T-helper 2 cell treated with Interferon-gamma antibody and Interleukin-4, amounts not matched to agents 5 μg/mL and 100 μg/mL, for 36 hours (primary cell): ENCODE data around the gene MAN1A2.

Experiments used
- DNase-seq: peaks from one replicate; pipeline ENCODE4 v3.0.0; 2021; ENCODE audit warnings: low spot score
- H3K27ac Mint-ChIP-seq: one replicate; pipeline ENCODE4 v1.8.0; 2021; ENCODE audit warnings: mild to moderate bottlenecking, mixed read lengths
- H3K27me3 Mint-ChIP-seq: one replicate; pipeline ENCODE4 v1.8.0; 2021; ENCODE audit warnings: low read depth, mixed read lengths
- H3K36me3 Mint-ChIP-seq: one replicate; pipeline ENCODE4 v1.8.0; 2021; ENCODE audit warnings: low read depth, mixed read lengths
- H3K4me1 Mint-ChIP-seq: one replicate; pipeline ENCODE4 v1.8.0; 2021; ENCODE audit warnings: low read depth, mixed read lengths
- H3K4me3 Mint-ChIP-seq: one replicate; pipeline ENCODE4 v1.8.0; 2022; ENCODE audit warnings: mild to moderate bottlenecking, moderate library complexity, mixed read lengths
- H3K9me3 Mint-ChIP-seq: one replicate; pipeline ENCODE4 v1.8.0; 2021; ENCODE audit warnings: mixed read lengths

The MAN1A2 gene

DNA sequence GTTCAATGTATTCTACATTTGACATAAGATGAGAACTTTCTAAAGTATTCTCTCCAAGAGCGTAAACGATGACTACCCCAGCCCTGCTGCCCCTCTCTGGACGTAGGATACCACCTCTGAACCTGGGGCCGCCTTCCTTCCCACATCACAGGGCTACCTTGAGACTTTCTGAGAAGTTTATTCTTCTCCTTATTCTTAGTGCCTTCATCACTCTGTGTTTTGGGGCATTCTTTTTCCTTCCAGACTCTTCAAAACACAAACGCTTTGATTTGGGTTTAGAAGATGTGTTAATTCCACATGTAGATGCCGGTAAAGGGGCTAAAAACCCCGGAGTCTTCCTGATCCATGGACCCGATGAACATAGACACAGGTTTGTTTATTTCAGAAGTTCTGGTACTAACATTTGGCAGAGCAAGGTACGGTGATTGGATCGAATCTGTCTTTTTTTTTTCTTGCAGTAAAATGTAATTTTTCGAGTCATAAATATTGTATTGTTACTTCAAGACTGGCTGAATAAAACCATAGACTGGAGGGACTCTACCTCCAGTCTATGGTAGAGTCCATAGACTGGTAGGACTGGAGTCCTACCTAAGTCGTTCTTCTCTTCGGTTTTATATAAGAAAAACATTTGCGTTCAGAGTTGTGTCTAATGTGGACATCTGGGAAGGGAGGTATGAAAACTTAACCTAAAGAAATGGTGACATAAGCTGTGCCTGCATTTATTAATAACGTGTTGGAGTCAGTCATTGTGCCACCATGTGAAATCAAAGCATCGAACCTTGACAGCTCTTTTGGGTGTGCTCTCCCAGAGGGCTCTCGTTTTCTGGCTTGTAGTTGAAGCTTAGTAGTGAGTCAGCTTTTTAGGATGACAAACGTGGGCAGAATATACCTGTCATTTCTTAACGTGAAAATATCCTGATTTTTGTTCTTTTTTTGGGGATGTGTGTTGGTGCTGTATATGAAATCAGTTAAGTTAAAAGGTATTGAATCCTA lies 1.2 kb downstream of the MAN1A2 start:
- Mint-ChIP-seq H3K27me3 (no peaks in the 10 kb centered on the region), H3K36me3 (peaks cover 12% of the 10 kb centered on the region), H3K4me1 (peaks cover 44% of the 10 kb centered on the region), H3K4me3 (peak overlapping the region; percentile 90), H3K27ac (peak overlapping the region; percentile 88), H3K9me3 (no peaks in the 10 kb centered on the region)
- no peak for DNase-seq

DNA sequence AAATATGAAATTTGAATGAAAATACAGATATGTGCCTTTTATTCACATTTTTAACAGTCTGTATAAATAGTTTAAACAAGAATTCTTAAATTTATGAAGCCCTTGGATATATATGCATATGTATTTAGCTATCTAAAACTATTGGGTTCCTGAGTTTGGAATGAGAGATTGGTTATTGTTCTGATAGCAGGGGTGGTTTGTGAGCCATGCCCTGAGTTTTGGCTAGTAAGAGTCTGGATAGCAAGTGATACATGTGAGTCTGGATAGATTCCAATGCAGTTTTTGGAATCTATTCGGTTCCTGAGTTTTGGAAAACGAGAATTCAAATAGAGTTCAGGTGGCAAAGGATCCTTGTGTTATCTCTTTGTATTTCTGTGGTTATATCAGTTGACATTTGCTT lies 2.8 kb downstream of the MAN1A2 start:
- Mint-ChIP-seq H3K9me3 (no peaks in the 10 kb centered on the region), H3K4me1 (peaks cover 44% of the 10 kb centered on the region), H3K27ac (no peak overlapping the region), H3K27me3 (no peaks in the 10 kb centered on the region), H3K36me3 (peaks cover 15% of the 10 kb centered on the region), H3K4me3 (peak overlapping the region; percentile 90)
- DNase-seq: no peak

DNA sequence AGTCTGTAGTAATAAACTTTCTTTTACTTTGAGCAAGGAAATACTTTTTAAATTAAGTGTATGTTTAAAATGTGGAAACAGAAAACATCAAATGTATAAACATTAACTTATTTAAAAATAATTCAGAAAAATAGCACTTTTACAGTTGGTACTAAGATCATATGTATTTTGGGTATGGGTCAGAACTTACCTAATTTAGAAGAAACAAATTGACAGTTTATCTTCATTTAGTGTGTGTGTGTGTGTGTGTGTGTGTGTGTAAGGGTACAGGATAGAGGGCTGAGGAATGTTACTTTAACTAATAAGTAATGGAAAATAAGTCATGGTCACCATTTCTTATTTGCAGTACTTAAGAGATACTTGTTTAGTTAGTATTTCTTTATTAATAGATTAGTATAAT lies 3.3 kb downstream of the MAN1A2 start:
- peaks cover 15% of the 10 kb centered on the region for H3K36me3 Mint-ChIP-seq
- no peak overlapping the region for H3K27ac Mint-ChIP-seq
- H3K9me3 Mint-ChIP-seq: no peaks in the 10 kb centered on the region
- peaks cover 42% of the 10 kb centered on the region for H3K4me1 Mint-ChIP-seq
- H3K27me3 Mint-ChIP-seq: no peaks in the 10 kb centered on the region
- H3K4me3 Mint-ChIP-seq: peak overlapping the region; percentile 90
- no peak for DNase-seq

DNA sequence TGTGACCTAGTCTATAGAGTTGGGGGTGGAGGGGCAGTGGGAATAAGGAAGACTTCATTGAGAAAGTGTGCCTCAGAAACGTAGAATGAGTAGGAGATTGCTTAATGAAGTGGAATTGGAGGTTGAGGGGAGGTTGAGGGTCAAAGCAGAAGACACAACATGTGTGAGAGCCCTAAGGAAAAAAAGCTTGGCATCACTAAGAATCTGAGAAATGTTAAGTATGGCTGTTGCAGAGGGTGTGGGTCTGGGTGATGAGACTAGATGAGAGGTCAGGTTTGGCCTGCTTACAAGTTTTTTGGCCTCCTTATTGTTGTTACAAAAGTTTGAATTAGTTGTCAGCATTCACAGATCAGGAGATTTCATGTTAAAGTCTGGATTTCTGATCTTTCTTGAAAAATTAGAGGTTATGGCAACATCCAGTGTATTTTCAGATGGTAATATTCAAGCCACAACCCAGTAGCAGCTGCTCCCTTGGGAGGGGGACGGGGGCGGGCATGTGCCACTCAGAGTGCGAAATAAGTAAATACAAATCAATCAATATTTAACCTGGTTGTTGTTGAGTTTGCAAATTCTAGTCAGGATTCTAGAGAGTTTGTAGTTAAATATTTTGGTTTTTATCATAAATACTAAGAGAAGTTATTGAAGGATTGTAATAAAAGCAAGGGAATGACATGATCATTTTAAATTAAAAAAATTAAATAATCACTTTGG lies 4.3 kb downstream of the MAN1A2 start:
- Mint-ChIP-seq H3K27ac (no peak overlapping the region), H3K9me3 (no peaks in the 10 kb centered on the region), H3K36me3 (peaks cover 17% of the 10 kb centered on the region), H3K4me1 (peaks cover 39% of the 10 kb centered on the region), H3K27me3 (no peaks in the 10 kb centered on the region), H3K4me3 (peak overlapping the region; percentile 90)
- no peak for DNase-seq

DNA sequence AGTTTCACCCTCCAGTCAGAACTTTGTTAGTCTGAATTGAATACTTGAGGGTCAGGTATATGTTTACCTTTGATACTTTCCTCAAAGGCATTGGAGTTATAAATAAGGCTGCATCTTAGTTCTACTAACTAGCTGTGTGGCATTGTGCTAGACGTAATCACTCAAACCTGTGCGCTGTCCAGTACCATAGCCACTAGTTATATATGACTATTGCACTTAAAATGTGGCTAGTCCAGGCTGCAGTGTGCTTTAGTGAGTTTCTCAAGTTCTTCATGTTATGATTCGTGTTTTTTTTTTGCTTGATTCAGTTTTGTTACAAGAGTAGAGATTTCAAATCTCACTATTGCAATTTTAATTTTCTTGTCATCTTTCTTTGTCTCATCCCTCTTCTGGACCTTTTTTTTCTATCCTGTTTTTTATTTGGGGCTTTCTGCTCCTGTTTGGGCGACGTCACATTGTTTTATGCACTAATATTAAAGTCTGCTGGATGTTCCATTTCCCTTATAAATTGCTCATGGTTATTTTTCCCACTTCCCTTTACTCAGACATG lies 5.7 kb downstream of the MAN1A2 start:
- peaks cover 17% of the 10 kb centered on the region for H3K36me3 Mint-ChIP-seq
- no peak for DNase-seq
- no peaks in the 10 kb centered on the region for H3K9me3 Mint-ChIP-seq
- H3K27ac Mint-ChIP-seq: no peak overlapping the region
- H3K27me3 Mint-ChIP-seq: no peaks in the 10 kb centered on the region
- H3K4me3 Mint-ChIP-seq: no peak overlapping the region
- peaks cover 36% of the 10 kb centered on the region for H3K4me1 Mint-ChIP-seq

DNA sequence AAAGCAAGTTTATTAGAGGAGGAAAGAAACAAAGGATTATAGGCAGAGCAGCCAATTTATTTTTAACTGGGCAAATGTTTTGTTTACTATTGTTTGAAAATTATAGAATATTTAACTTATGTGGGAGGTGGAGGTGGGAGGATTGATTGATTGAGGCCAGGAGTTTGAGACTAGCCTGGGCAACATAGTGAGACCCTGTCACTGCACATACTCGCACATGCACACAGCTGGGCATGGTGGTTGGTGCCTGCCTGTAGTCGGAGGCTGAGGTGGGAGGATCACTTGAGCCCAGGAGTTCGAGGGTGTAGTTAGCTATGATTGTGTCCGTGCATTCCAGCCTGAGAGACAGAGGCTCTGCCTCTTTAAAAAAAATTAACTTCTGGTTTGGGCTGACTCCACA lies 6.7 kb downstream of the MAN1A2 start:
- no peak overlapping the region for H3K27ac Mint-ChIP-seq

DNA sequence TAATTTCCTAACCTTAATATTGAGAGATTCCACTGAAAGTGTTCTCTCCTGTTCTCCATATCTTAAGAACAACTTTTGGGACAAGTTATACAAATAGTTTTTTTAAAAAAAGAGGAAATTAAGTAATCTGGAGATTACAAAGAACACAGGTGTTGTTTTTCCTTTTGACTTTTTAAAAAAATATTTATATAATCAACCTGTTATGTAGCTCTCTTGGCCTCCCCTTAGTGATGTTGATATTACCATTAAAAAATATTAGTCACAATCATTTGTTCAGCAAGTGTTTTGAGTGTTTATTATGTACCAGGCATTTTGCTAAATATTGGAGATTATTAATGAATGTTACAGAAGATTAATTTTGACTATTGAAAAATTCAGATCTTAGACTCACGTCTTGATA lies 8.1 kb downstream of the MAN1A2 start:
- Mint-ChIP-seq H3K36me3 (peaks cover 16% of the 10 kb centered on the region), H3K27me3 (no peaks in the 10 kb centered on the region), H3K9me3 (peaks cover 3% of the 10 kb centered on the region), H3K4me1 (peaks cover 21% of the 10 kb centered on the region), H3K27ac (no peak overlapping the region), H3K4me3 (no peak overlapping the region)
- no peak for DNase-seq

More for the DNA sequence above, 6.7 kb downstream of the MAN1A2 start:
- no peaks in the 10 kb centered on the region for H3K27me3 Mint-ChIP-seq
- no peak for DNase-seq
- H3K4me3 Mint-ChIP-seq: no peak overlapping the region
- H3K9me3 Mint-ChIP-seq: no peaks in the 10 kb centered on the region
- peaks cover 14% of the 10 kb centered on the region for H3K36me3 Mint-ChIP-seq
- peaks cover 27% of the 10 kb centered on the region for H3K4me1 Mint-ChIP-seq

DNA sequence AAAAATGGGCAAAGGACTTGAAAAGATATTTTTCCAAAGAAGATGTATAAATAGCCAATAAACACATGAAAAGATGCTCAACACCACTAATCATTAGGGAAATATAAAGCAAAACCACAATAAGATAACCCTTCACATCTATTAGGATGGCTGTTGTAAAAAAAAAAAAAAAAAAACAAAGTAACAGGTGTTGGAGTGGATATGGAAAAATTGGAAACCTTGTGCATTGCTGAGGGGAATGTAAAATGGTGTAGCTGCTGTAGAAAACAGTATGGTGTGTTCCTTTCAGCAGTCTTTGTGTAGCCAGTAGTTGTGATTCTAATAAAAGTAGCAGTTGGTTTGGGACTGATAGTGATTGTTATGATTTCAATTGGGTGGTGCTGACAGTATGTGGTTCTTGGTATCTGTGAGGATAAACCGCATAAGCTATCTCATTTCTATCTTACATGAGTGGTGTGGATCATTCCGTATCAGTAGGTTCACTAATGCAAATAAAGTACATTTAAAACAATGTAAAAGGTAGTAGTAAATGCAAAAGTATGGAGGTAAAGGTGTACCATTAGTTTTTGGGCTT lies 19.9 kb downstream of the MAN1A2 start:
- Mint-ChIP-seq H3K27ac (no peak overlapping the region), H3K27me3 (no peaks in the 10 kb centered on the region), H3K4me1 (peaks cover 25% of the 10 kb centered on the region), H3K36me3 (peaks cover 11% of the 10 kb centered on the region), H3K4me3 (no peak overlapping the region), H3K9me3 (peaks cover 19% of the 10 kb centered on the region)
- no peak for DNase-seq

DNA sequence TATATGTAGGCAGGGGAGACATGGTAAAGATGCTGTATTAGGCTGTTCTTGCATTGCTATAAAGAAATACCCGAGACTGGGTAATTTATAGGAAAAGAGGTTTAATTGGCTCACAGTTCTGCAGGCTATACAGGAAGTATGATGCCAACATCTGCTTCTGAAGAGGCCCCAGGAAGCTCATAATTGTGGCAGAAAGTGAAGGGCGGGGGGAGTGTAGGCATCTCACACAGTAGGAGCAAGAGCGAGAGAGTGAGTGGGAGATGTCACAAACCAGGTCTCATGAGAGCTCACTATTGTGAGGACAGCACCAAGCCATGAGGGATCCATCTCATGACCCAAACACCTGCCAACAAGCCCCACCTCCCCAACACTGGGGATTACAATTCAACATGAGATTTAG lies 21.1 kb downstream of the MAN1A2 start:
- H3K36me3 Mint-ChIP-seq: peaks cover 6% of the 10 kb centered on the region
- no peak for DNase-seq
- H3K4me1 Mint-ChIP-seq: peaks cover 25% of the 10 kb centered on the region
- H3K27ac Mint-ChIP-seq: no peak overlapping the region
- no peak overlapping the region for H3K4me3 Mint-ChIP-seq
- H3K9me3 Mint-ChIP-seq: peaks cover 12% of the 10 kb centered on the region
- no peaks in the 10 kb centered on the region for H3K27me3 Mint-ChIP-seq

DNA sequence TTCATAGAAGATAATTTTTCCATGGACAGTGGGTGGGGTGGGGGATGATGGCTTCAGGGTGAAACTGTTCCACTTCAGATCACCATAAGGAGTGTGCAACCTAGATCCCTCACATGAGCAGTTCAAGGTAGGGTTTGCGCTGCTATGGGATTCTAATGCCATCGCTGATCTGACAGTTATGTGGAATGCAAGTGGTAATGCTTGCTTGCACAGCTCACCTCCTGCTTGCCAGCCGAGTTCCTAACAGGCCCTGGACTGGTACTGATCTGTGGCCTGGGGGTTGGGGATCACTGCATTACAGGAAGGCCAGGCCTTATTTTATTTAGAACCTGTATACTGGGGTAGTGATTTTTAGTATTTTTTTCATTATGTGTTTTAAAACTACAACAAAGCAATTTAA lies 22.0 kb downstream of the MAN1A2 start:
- H3K36me3 Mint-ChIP-seq: no peaks in the 10 kb centered on the region
- peaks cover 25% of the 10 kb centered on the region for H3K4me1 Mint-ChIP-seq
- H3K4me3 Mint-ChIP-seq: no peak overlapping the region
- peaks cover 4% of the 10 kb centered on the region for H3K9me3 Mint-ChIP-seq
- no peak for DNase-seq
- no peak overlapping the region for H3K27ac Mint-ChIP-seq
- H3K27me3 Mint-ChIP-seq: no peaks in the 10 kb centered on the region

DNA sequence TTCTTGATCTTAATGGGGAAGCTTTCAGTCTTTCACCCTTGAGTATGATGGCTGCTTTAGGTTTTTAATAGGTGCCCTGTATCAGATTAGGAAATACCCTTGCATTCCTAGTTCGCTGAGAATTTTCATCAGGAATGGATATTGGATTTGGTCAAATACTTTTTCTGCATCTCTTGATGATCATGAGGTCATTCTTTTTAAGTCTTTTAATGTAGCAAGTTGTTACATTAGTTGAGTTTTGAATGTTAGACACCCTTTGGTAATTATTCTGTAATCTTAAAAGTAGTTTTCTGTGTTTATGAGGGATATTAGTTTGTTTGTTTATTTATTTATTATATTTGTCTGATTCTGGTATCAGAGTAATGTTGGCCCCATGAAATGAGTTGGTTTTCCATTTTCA lies 22.5 kb downstream of the MAN1A2 start:
- Mint-ChIP-seq H3K27me3 (no peaks in the 10 kb centered on the region), H3K36me3 (no peaks in the 10 kb centered on the region), H3K4me1 (peaks cover 28% of the 10 kb centered on the region), H3K4me3 (no peak overlapping the region), H3K27ac (no peak overlapping the region), H3K9me3 (no peaks in the 10 kb centered on the region)
- DNase-seq: no peak

DNA sequence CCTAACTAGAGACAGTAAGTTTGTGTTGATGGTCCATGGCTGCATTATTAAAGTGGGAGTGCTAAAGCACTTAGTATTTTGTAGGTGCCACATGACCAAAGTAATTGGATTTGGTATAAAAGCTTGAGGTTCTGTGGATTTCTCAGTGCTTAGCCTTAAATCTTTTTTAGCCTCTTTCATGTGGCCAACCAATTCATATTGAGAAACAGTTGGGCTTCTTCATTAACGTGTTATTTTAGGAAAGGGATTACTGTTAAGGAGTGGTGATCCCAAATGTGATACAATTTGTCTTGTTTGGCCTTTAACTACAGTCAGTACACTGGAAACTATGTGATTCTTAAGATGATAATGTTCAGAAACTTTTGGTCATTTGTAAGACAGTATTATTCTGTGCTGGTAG lies 25.5 kb downstream of the MAN1A2 start:
- H3K9me3 Mint-ChIP-seq: no peaks in the 10 kb centered on the region
- H3K27me3 Mint-ChIP-seq: no peaks in the 10 kb centered on the region
- peaks cover 16% of the 10 kb centered on the region for H3K4me1 Mint-ChIP-seq
- no peak for DNase-seq
- H3K4me3 Mint-ChIP-seq: no peak overlapping the region
- no peaks in the 10 kb centered on the region for H3K36me3 Mint-ChIP-seq
- H3K27ac Mint-ChIP-seq: no peak overlapping the region

DNA sequence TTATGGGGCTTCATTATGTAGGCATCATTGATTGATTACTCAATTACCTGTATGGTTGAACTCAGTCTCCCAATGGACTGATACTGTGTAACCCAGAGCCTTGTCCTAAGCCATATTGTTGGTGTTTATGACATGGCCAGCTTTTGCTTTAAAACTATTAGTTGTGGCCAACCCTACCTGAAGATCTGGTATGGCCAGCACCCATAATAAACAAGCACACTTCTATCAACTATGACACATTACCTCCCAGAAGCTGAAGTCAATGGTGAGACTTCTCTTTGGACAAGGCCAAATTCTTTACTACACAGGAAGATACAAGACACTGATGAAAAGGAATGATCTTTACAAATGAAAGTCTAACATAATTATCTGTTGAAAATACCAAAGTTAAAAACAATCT lies 28.8 kb downstream of the MAN1A2 start:
- Mint-ChIP-seq H3K9me3 (peaks cover 4% of the 10 kb centered on the region), H3K27ac (no peak overlapping the region), H3K36me3 (peaks cover 2% of the 10 kb centered on the region), H3K27me3 (no peaks in the 10 kb centered on the region), H3K4me3 (no peak overlapping the region), H3K4me1 (peaks cover 6% of the 10 kb centered on the region)
- DNase-seq: no peak

DNA sequence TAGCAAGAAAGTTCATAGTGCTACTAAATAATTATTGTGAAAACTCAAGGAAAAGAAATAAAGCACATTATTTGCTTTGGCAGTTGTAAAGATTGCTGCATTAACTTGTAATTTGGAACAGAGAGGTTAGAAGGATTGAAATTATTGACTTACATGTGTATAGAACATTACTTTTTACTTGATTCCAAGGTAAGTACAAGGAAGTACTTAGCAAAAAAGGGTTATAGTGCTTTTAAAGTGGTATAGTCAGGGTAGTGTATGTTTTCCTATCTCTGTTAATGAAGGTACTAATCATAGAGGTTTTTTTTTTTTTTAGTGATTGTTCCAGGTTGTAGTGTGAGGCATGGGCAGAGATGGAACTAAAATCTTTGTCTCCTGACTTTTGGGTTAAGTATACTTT lies 29.4 kb downstream of the MAN1A2 start:
- Mint-ChIP-seq H3K36me3 (peaks cover 3% of the 10 kb centered on the region), H3K27me3 (no peaks in the 10 kb centered on the region), H3K27ac (no peak overlapping the region), H3K4me3 (no peak overlapping the region), H3K4me1 (peaks cover 6% of the 10 kb centered on the region), H3K9me3 (peaks cover 5% of the 10 kb centered on the region)
- no peak for DNase-seq
